HepG2 (cell line): ENCODE measurements around the gene FAM83E. TPM values are rescaled to one million over a fixed set of nuclear protein-coding genes. Genes with fewer than 3 reads are reported as not detected.

Source experiments
- BCL6 ChIP-seq: IDR thresholded peaks from 2 replicates; pipeline ENCODE4 v1.6.1; 2016; ENCODE audit warnings: missing genetic modification reagents, missing compliant biosample characterization
- FOXA3 ChIP-seq: IDR thresholded peaks from 2 replicates; pipeline ENCODE4 v1.6.1; 2016; ENCODE audit warnings: missing genetic modification reagents, missing compliant biosample characterization
- GMEB1 ChIP-seq: sonication (generic); formaldehyde crosslinking; IDR thresholded peaks from 2 replicates; pipeline ENCODE4 v1.5.1; 2020; ENCODE audit warnings: missing genetic modification reagents, mild to moderate bottlenecking, borderline replicate concordance
- MEF2D ChIP-seq: sonication (generic); formaldehyde crosslinking; IDR thresholded peaks from 2 replicates; pipeline ENCODE4 v1.5.1; 2020; ENCODE audit warnings: mild to moderate bottlenecking, missing genetic modification reagents
- RBFOX2 ChIP-seq: fragments of 200-400 bp; formaldehyde crosslinking; IDR thresholded peaks from 2 replicates; pipeline ENCODE4 v1.6.1; 2017; ENCODE audit warnings: low read depth, mild to moderate bottlenecking, low read length
- RELA ChIP-seq: sonication (generic); formaldehyde crosslinking; IDR thresholded peaks from 2 replicates; pipeline ENCODE4 v1.4.0; 2020; ENCODE audit warnings: missing genetic modification reagents
- ZNF503 ChIP-seq: sonication (generic); formaldehyde crosslinking; IDR thresholded peaks from 2 replicates; pipeline ENCODE4 v1.4.0; 2020; ENCODE audit warnings: missing genetic modification reagents
- ZNF75D ChIP-seq: sonication (generic); formaldehyde crosslinking; IDR thresholded peaks from 2 replicates; pipeline ENCODE4 v1.8.1; 2023; ENCODE audit warnings: missing genetic modification reagents, mild to moderate bottlenecking, borderline replicate concordance
- ZNF800 ChIP-seq: sonication (generic); formaldehyde crosslinking; IDR thresholded peaks from 2 replicates; pipeline ENCODE4 v1.4.0; 2020; ENCODE audit warnings: missing genetic modification reagents
- polyA plus RNA-seq, 8 experiments: library from polyadenylated mRNA; depleted of rRNA in 3 of 8; stranded (reverse) in 7 of 8; unstranded in 1 of 8; fragments of >200 nt; fragmentation: Illumina TruSeq in 4 of 8; extraction: Trizol in 4 of 8; gene quantifications; 2 replicates each; pipeline versions ENCODE4 v1.2.1 to v1.2.3, GENCODE V29; 2011 to 2016; ENCODE audit warnings: low read depth in 4 of 8, missing spikeins in 1 of 8, mixed read lengths in 1 of 8; ENCODE audit not compliant: insufficient read depth in 1 of 8
- total RNA-seq, 5 experiments: library from RNA; depleted of rRNA; stranded (reverse); fragments of >200 nt; fragmentation: Illumina TruSeq; extraction: Trizol; gene quantifications; 2 replicates each; pipeline ENCODE4 v1.2.3, GENCODE V29; 2016; ENCODE audit warnings: low read depth in 1 of 5
- TF ChIP-seq, protein P1 (sequence below): sonication (generic); formaldehyde crosslinking; IDR thresholded peaks from 2 replicates; pipeline ENCODE4 v1.9.0; 2021; ENCODE audit warnings: missing genetic modification reagents, mild to moderate bottlenecking, borderline replicate concordance
- TF ChIP-seq, protein P2 (sequence below): sonication (generic); formaldehyde crosslinking; IDR thresholded peaks from 2 replicates; pipeline ENCODE4 v1.5.0; 2020; ENCODE audit warnings: mild to moderate bottlenecking, missing genetic modification reagents, moderate library complexity
- TF ChIP-seq, protein P3 (sequence below): sonication (generic); formaldehyde crosslinking; IDR thresholded peaks from 2 replicates; pipeline ENCODE4; 2020; ENCODE audit warnings: missing genetic modification reagents, mild to moderate bottlenecking, borderline replicate concordance
- TF ChIP-seq, protein P4 (sequence below): sonication (generic); formaldehyde crosslinking; IDR thresholded peaks from 2 replicates; pipeline ENCODE4 v1.4.0; 2020; ENCODE audit warnings: missing genetic modification reagents
- TF ChIP-seq, protein P5 (sequence below): sonication (generic); formaldehyde crosslinking; IDR thresholded peaks from 2 replicates; pipeline ENCODE4 v1.4.0; 2020; ENCODE audit warnings: mild to moderate bottlenecking, missing genetic modification reagents

FAM83E gene
- total and polyA plus RNA-seq, 2 of the 13 experiments (the other 11 are each of a cell fraction or from before 2014, with no cell fraction given): 0.18 to 0.60 TPM

- TF ChIP-seq ZNF503 (CRISPR knock-in tag): peak; percentile 67; the same call in 1 of the 2 replicates
- peak; percentile 84 for TF ChIP-seq RBFOX2
- TF ChIP-seq, protein P1, sequence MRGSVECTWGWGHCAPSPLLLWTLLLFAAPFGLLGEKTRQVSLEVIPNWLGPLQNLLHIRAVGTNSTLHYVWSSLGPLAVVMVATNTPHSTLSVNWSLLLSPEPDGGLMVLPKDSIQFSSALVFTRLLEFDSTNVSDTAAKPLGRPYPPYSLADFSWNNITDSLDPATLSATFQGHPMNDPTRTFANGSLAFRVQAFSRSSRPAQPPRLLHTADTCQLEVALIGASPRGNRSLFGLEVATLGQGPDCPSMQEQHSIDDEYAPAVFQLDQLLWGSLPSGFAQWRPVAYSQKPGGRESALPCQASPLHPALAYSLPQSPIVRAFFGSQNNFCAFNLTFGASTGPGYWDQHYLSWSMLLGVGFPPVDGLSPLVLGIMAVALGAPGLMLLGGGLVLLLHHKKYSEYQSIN: no peak
- TF ChIP-seq, protein P2, sequence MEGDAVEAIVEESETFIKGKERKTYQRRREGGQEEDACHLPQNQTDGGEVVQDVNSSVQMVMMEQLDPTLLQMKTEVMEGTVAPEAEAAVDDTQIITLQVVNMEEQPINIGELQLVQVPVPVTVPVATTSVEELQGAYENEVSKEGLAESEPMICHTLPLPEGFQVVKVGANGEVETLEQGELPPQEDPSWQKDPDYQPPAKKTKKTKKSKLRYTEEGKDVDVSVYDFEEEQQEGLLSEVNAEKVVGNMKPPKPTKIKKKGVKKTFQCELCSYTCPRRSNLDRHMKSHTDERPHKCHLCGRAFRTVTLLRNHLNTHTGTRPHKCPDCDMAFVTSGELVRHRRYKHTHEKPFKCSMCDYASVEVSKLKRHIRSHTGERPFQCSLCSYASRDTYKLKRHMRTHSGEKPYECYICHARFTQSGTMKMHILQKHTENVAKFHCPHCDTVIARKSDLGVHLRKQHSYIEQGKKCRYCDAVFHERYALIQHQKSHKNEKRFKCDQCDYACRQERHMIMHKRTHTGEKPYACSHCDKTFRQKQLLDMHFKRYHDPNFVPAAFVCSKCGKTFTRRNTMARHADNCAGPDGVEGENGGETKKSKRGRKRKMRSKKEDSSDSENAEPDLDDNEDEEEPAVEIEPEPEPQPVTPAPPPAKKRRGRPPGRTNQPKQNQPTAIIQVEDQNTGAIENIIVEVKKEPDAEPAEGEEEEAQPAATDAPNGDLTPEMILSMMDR: peak; percentile 8; the same call in 1 of the 2 replicates
- TF ChIP-seq, protein P3, sequence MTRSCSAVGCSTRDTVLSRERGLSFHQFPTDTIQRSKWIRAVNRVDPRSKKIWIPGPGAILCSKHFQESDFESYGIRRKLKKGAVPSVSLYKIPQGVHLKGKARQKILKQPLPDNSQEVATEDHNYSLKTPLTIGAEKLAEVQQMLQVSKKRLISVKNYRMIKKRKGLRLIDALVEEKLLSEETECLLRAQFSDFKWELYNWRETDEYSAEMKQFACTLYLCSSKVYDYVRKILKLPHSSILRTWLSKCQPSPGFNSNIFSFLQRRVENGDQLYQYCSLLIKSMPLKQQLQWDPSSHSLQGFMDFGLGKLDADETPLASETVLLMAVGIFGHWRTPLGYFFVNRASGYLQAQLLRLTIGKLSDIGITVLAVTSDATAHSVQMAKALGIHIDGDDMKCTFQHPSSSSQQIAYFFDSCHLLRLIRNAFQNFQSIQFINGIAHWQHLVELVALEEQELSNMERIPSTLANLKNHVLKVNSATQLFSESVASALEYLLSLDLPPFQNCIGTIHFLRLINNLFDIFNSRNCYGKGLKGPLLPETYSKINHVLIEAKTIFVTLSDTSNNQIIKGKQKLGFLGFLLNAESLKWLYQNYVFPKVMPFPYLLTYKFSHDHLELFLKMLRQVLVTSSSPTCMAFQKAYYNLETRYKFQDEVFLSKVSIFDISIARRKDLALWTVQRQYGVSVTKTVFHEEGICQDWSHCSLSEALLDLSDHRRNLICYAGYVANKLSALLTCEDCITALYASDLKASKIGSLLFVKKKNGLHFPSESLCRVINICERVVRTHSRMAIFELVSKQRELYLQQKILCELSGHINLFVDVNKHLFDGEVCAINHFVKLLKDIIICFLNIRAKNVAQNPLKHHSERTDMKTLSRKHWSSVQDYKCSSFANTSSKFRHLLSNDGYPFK: peak; percentile 30; the same call in 1 of the 2 replicates
- peak; percentile 19; the same call in 1 of the 2 replicates for TF ChIP-seq FOXA3
- 0 out of 2 replicates have a peak, but pooled peaks have one; percentile 24 for TF ChIP-seq ZNF800 (CRISPR knock-in tag)
- TF ChIP-seq RELA (CRISPR knock-in tag): no peak
- TF ChIP-seq GMEB1 (CRISPR knock-in tag): peak; percentile 78
- TF ChIP-seq ZNF75D (CRISPR knock-in tag): no peak
- TF ChIP-seq, protein P4, sequence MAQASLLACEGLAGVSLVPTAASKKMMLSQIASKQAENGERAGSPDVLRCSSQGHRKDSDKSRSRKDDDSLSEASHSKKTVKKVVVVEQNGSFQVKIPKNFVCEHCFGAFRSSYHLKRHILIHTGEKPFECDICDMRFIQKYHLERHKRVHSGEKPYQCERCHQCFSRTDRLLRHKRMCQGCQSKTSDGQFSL (CRISPR knock-in tag): no peak
- 0 out of 2 replicates have a peak, but pooled peaks have one; percentile 34 for TF ChIP-seq MEF2D (CRISPR knock-in tag)
- peak; percentile 56 for TF ChIP-seq BCL6 (CRISPR knock-in tag)
- TF ChIP-seq, protein P5, sequence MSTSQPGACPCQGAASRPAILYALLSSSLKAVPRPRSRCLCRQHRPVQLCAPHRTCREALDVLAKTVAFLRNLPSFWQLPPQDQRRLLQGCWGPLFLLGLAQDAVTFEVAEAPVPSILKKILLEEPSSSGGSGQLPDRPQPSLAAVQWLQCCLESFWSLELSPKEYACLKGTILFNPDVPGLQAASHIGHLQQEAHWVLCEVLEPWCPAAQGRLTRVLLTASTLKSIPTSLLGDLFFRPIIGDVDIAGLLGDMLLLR (CRISPR knock-in tag): no peak
Measured at GRCh38 chr19:48634424-48635262, 19.8 kb upstream of the FAM83E start (continued).
